GM12878 (cell line): ENCODE results near the gene MROH2A. TPM values are rescaled to one million over a fixed set of nuclear protein-coding genes. Genes with fewer than 3 reads are reported as not detected.

Source experiments
- ATAC-seq: fragments of 200-7000 bp; cut with Tn5 transposase; 3 replicates; pipeline ENCODE4 v1.9.1; 2020; ENCODE audit warnings: mild to moderate bottlenecking, moderate library complexity
- BruUV-seq: library from RNA; stranded (reverse); fragments of 400-500 nt; replicated peaks from 2 replicates; lab custom pipeline; 2021; lab: Mats Ljungman, UMichigan
- CTCF ChIA-PET: fragments of 300-600 bp; sonication (Branson Sonifier 250); formaldehyde crosslinking; extraction: SDS; loops from one replicate; lab custom pipeline; 2021; ENCODE audit warnings: inconsistent platforms; lab: Yijun Ruan, JAX
- POLR2A ChIA-PET: fragments of 350-600 bp; formaldehyde crosslinking; extraction: SDS; loops from one replicate; lab custom pipeline; 2021; ENCODE audit warnings: inconsistent platforms; lab: Charles Lee
- RAD21 ChIA-PET: fragments of 300-600 bp; sonication (Branson Sonifier 250); formaldehyde crosslinking; loops from one replicate; lab custom pipeline; 2023; ENCODE audit warnings: antibody characterized with exemption; ENCODE audit not compliant: unreplicated experiment; lab: Charles Lee
- SMC1A ChIA-PET: fragments of 300-600 bp; sonication (Branson Sonifier 250); formaldehyde crosslinking; loops from one replicate; lab custom pipeline; 2023; ENCODE audit not compliant: unreplicated experiment, uncharacterized antibody; lab: Charles Lee
- DNase-seq: peaks from one replicate; pipeline ENCODE4 v3.0.0-alpha.2; 2011; ENCODE audit warnings: low read depth, low spot score
- FAIRE-seq: peaks from 3 replicates; lab custom pipeline; 2011; peaks lifted over from hg19 to GRCh38; lab: Jason Lieb, UNC
- H2AFZ ChIP-seq: 2 replicates; pipeline ENCODE4 v1.6.0; 2011; ENCODE audit warnings: low read depth, low read length, control low read depth; ENCODE audit not compliant: control insufficient read depth
- H3K27ac ChIP-seq: 2 replicates; pipeline ENCODE4 v1.5.1; 2011; ENCODE audit warnings: control low read depth; ENCODE audit not compliant: control insufficient read depth, insufficient read depth
- H3K27me3 ChIP-seq, 2 experiments: replicated peaks in 1 of 2; 2 replicates each; pipeline versions ENCODE4 v1.6.0 to v1.6.1; 2011; ENCODE audit warnings: low read length in 1 of 2; ENCODE audit not compliant: control insufficient read depth in 2 of 2, insufficient read depth in 2 of 2
- H3K36me3 ChIP-seq, 2 experiments: 2 replicates each; pipeline ENCODE4 v1.5.1; 2011; ENCODE audit warnings: low read length in 1 of 2; ENCODE audit not compliant: control insufficient read depth in 2 of 2, insufficient read depth in 2 of 2
- H3K4me1 ChIP-seq: 2 replicates; pipeline ENCODE4 v1.6.1; 2011; ENCODE audit warnings: mild to moderate bottlenecking, low read length, moderate library complexity, mixed read lengths; ENCODE audit not compliant: control insufficient read depth, insufficient read depth
- H3K4me2 ChIP-seq: 2 replicates; pipeline ENCODE4 v1.6.0; 2011; ENCODE audit warnings: control low read depth; ENCODE audit not compliant: control insufficient read depth, insufficient read depth
- H3K4me3 ChIP-seq: fragments of 200-600 bp; sonication (generic); 2 replicates; pipeline ENCODE4 v1.5.1; 2016
- H3K79me2 ChIP-seq: 2 replicates; pipeline ENCODE4 v1.6.0; 2011; ENCODE audit warnings: low read length; ENCODE audit not compliant: control insufficient read depth, insufficient read depth
- H3K9ac ChIP-seq: 2 replicates; pipeline ENCODE4 v1.8.0; 2011; ENCODE audit warnings: low read length, control low read depth, mixed read lengths; ENCODE audit not compliant: control insufficient read depth, insufficient read depth
- H3K9me3 ChIP-seq: replicated peaks from 3 replicates; pipeline ENCODE4 v1.5.1; 2011; ENCODE audit warnings: mild to moderate bottlenecking, low read length; ENCODE audit not compliant: control insufficient read depth, insufficient read depth
- H4K20me1 ChIP-seq: 2 replicates; pipeline ENCODE4 v1.6.0; 2011; ENCODE audit not compliant: control insufficient read depth, insufficient read depth
- CBFB ChIP-seq: IDR thresholded peaks from 2 replicates; pipeline ENCODE4 v1.6.1; 2016; ENCODE audit warnings: antibody characterized with exemption, low read depth
- E4F1 ChIP-seq: fragments of 450-650 bp; IDR thresholded peaks from 2 replicates; pipeline ENCODE4 v1.6.1; 2018; ENCODE audit warnings: borderline replicate concordance, mild to moderate bottlenecking; ENCODE audit not compliant: partially characterized antibody
- IRF4 ChIP-seq: IDR thresholded peaks from 2 replicates; pipeline ENCODE4 v1.6.1; 2011; ENCODE audit warnings: low read depth, low read length
- NRF1 ChIP-seq: conservative IDR thresholded peaks from 2 replicates; pipeline ENCODE4 v1.6.1; 2011; ENCODE audit warnings: mild to moderate bottlenecking, low read depth, low read length, improper control_type of control experiment
- SKIL ChIP-seq: fragments of 450-650 bp; IDR thresholded peaks from 2 replicates; pipeline ENCODE4 v1.6.1; 2017; ENCODE audit warnings: mild to moderate bottlenecking, low read depth, inconsistent platforms; ENCODE audit not compliant: poor library complexity, severe bottlenecking
- WGBS: methylation state at CpG from one replicate; pipeline ENCODE4 v1.1.6; 2016; ENCODE audit warnings: low lambda C conversion rate; ENCODE audit not compliant: insufficient replicate concordance, insufficient coverage; ENCODE audit errors: missing lambda C conversion rate; 5-methylcytosine and 5-hydroxymethylcytosine counted together
- in situ Hi-C: fragments of 300-500 bp; cut with MboI; formaldehyde crosslinking; loops from 9 replicates; pipeline ENCODE4 v1.14.3; 2018; ENCODE audit warnings: mixed read lengths
- intact Hi-C: fragments of 100-400 bp; cut with micrococcal nuclease; formaldehyde crosslinking; loops from one replicate; pipeline ENCODE4 v1.14.2; 2022; ENCODE audit not compliant: unreplicated experiment
- polyA plus RNA-seq, 11 experiments: library from polyadenylated mRNA; depleted of rRNA in 4 of 11; unstranded in 6 of 11; stranded (reverse) in 5 of 11; fragments of >200 nt; fragmentation: Nextera tagmentation in 4 of 11; fragmentation: Illumina TruSeq in 1 of 11; extraction: Ambion mirVana in 4 of 11; extraction: Trizol in 1 of 11; gene quantifications; 1 replicate in 1 of 11; 2 replicates in 10 of 11; pipeline versions ENCODE4 v1.2.1 to v1.2.3, GENCODE V29; 2011 to 2016; ENCODE audit warnings: inconsistent platforms in 2 of 11, missing spikeins in 2 of 11, low read depth in 1 of 11
- total RNA-seq, 4 experiments: library from RNA; depleted of rRNA in 3 of 4; stranded (reverse); fragments of >200 nt in 3 of 4; fragmentation: Illumina TruSeq in 1 of 4; extraction: Trizol in 1 of 4; gene quantifications; 2 replicates each; pipeline versions ENCODE4 v1.2.1 to v1.2.3, GENCODE V29; 2013 to 2021

Gene MROH2A
- total and polyA plus RNA-seq, 10 of the 15 experiments (the other 5 are each of a cell fraction or from before 2014, with no cell fraction given): not detected

- FAIRE-seq (no peak), DNase-seq (no peak), ATAC-seq (no peak)
- ChIA-PET POLR2A (no interaction called here), CTCF (no interaction called here), SMC1A (no interaction called here), RAD21 (no interaction called here)
- no peaks in the 10 kb centered on the region for H4K20me1 ChIP-seq
- H3K27me3 ChIP-seq: no peaks in the 10 kb centered on the region
- H3K36me3 ChIP-seq: no peaks in the 10 kb centered on the region
- H2AFZ ChIP-seq: no peak overlapping the region
- H3K4me2 ChIP-seq: no peak overlapping the region
- no peak overlapping the region for H3K4me3 ChIP-seq
- H3K9ac ChIP-seq: no peak overlapping the region
- TF ChIP-seq NRF1: no peak
- no peak for TF ChIP-seq SKIL
- no peak for TF ChIP-seq CBFB
- TF ChIP-seq E4F1: no peak
- no peak for TF ChIP-seq IRF4
- no peak overlapping the region for H3K27ac ChIP-seq
- no TSS peak for BruUV-seq
- H3K9me3 ChIP-seq: no peaks in the 10 kb centered on the region; the same call in 2 of the 3 replicates
- intact Hi-C loops: no loop called here
- WGBS: 56% methylated on average over 4 of the region's 4 CpGs
- in situ Hi-C loops: no loop called here
- no peaks in the 10 kb centered on the region for H3K4me1 ChIP-seq
- H3K79me2 ChIP-seq: no peaks in the 10 kb centered on the region
Measured at GRCh38 chr2:233779722-233780121, 1.6 kb downstream of the MROH2A start.
